AG10803 (cell line): ENCODE data around the gene MRGPRD.

Experiments used
- DNase-seq: peaks from one replicate; pipeline ENCODE4 v3.0.0; 2010; ENCODE audit warnings: low read depth
- H3K4me3 ChIP-seq: 2 replicates; pipeline ENCODE4 v1.5.1; 2011; ENCODE audit warnings: mild to moderate bottlenecking, low read length, control low read depth
- CTCF ChIP-seq: conservative IDR thresholded peaks from 2 replicates; pipeline ENCODE4 v1.5.1; 2011; ENCODE audit warnings: mild to moderate bottlenecking, low read length, control low read depth, inconsistent platforms

MRGPRD gene

GRCh38 chr11:68992743-68993255 is 12.0 kb upstream of the MRGPRD start:
- no peak overlapping the region for H3K4me3 ChIP-seq
- DNase-seq = no peak
- no peak for TF ChIP-seq CTCF

GRCh38 chr11:68990995-68991780 is 10.4 kb upstream of the MRGPRD start:
- no peak for DNase-seq
- TF ChIP-seq CTCF = no peak
- H3K4me3 ChIP-seq = no peak overlapping the region

GRCh38 chr11:68989936-68990606 is 9.3 kb upstream of the MRGPRD start:
- no peak for TF ChIP-seq CTCF
- no peak for DNase-seq

GRCh38 chr11:68988491-68988890 is 7.7 kb upstream of the MRGPRD start:
- TF ChIP-seq CTCF = no peak
- DNase-seq = no peak
- H3K4me3 ChIP-seq = no peak overlapping the region

More at GRCh38 chr11:68989936-68990606, 9.3 kb upstream of the MRGPRD start:
- H3K4me3 ChIP-seq = no peak overlapping the region

GRCh38 chr11:68987211-68987610 is 6.4 kb upstream of the MRGPRD start:
- no peak for DNase-seq
- no peak for TF ChIP-seq CTCF
- no peak overlapping the region for H3K4me3 ChIP-seq

- TF ChIP-seq CTCF = no peak
- no peak for DNase-seq
- no peak overlapping the region for H3K4me3 ChIP-seq
Observed at GRCh38 chr11:68983801-68984200, 3.0 kb upstream of the MRGPRD start.

- no peak for TF ChIP-seq CTCF
- DNase-seq = no peak
- H3K4me3 ChIP-seq = no peak overlapping the region
Observed at GRCh38 chr11:68982134-68982533, 1.3 kb upstream of the MRGPRD start.
